GM12891 (cell line): ENCODE measurements around the gene SYTL1.

Experiments
- DNase-seq: peaks from one replicate; pipeline ENCODE4 v3.0.0; 2011; ENCODE audit warnings: low spot score; ENCODE audit not compliant: insufficient read length
- FAIRE-seq: peaks from 2 replicates; lab custom pipeline; 2011; peaks lifted over from hg19 to GRCh38; lab: Jason Lieb, UNC
- PAX5 ChIP-seq: IDR thresholded peaks from 2 replicates; pipeline ENCODE4 v1.6.1; 2011; ENCODE audit warnings: low read length, moderate library complexity, mild to moderate bottlenecking; ENCODE audit not compliant: insufficient read depth, severe bottlenecking
- POLR2A ChIP-seq: IDR thresholded peaks from 2 replicates; pipeline ENCODE4 v1.6.1; 2011; ENCODE audit warnings: low read depth, low read length, control low read depth
- POLR2AphosphoS5 ChIP-seq: IDR thresholded peaks from 2 replicates; pipeline ENCODE4 v1.6.1; 2011; ENCODE audit warnings: low read depth, low read length, control low read depth
- POU2F2 ChIP-seq: IDR thresholded peaks from 2 replicates; pipeline ENCODE4 v1.6.1; 2011; ENCODE audit warnings: low read depth, mild to moderate bottlenecking, control low read depth, low read length, moderate library complexity
- SPI1 ChIP-seq: IDR thresholded peaks from 2 replicates; pipeline ENCODE4 v1.6.1; 2011; ENCODE audit warnings: low read depth, low read length, control low read depth
- TAF1 ChIP-seq: IDR thresholded peaks from 2 replicates; pipeline ENCODE4 v1.6.1; 2011; ENCODE audit warnings: low read depth, low read length, control low read depth

SYTL1 gene

DNA sequence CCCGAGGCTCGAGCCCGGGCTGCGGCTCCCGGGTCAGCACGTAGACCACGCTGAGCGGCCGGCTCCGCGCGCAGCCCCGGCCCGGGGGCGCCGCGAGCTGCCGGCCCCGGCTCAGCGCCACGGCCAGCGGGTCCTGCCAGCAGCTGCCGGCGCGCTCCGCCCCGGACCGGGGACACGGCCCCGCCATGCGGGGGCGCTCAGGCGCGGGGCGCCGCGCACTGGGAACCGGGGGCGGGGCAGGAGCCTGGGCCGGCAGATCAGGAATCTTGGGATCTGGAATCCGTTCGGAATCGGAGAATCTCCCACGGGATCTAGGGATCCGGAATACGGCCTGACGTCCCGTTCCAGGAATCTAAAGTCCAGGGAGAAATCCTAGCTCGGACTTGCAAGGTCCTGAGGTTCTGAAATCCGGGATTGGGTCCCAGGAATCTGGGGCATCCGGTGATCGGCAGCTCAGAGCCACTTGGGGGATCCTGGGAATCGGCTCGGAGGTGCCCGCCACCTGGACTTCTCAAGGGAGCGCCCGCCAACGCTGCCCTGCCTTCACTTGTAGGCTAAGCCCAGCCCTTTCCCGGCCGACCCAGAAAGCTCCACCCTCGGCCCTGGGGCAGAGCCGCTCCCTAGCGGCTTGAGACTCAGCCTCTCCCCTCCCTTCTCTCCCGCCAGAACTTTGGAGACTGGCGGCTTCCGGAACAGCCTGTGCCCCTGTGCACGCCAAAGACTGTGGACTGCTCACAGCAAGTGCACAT, 24.8 kb downstream of the SYTL1 start, which contains the start of gene MAP3K6:
TSS of gene MAP3K6 (minus strand) at position 551 of the 749 bp plus-strand sequence. CDS start at position 187, 364 bp downstream.
- DNase-seq (peak; percentile 59), FAIRE-seq (peak; percentile 66)
- TF ChIP-seq TAF1, result no peak
- TF ChIP-seq POLR2AphosphoS5, result no peak
- TF ChIP-seq PAX5, result no peak
- no peak for TF ChIP-seq SPI1
- TF ChIP-seq POLR2A, result no peak

DNA sequence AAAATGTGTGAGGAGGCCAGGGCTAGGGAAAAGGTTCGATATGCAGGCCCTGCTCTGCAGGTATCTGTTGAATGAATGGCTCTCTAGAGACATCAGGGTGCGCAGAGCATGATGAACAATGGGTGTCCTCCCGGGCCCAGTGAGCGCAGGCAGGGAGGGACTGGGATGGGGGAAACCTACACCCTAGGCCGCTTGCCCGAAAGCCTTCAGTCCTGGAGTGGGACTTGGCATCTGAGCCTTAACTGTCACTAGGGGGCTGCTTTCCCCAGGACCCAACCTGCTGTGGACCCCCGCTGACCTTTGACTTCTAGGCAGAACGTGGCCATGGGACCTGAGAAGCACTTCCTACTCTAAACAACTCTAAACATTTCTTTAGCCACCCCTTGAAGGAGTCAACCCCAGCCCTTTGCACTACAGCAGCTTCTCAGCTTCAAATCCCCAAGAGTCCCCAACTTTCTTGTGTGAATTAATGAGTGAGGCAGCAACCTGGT, 25.4 kb downstream of the SYTL1 start:
- TF ChIP-seq TAF1 (no peak), POU2F2 (no peak), POLR2AphosphoS5 (no peak), SPI1 (no peak), POLR2A (no peak), PAX5 (no peak)
- no peak for FAIRE-seq
- no peak for DNase-seq

DNA sequence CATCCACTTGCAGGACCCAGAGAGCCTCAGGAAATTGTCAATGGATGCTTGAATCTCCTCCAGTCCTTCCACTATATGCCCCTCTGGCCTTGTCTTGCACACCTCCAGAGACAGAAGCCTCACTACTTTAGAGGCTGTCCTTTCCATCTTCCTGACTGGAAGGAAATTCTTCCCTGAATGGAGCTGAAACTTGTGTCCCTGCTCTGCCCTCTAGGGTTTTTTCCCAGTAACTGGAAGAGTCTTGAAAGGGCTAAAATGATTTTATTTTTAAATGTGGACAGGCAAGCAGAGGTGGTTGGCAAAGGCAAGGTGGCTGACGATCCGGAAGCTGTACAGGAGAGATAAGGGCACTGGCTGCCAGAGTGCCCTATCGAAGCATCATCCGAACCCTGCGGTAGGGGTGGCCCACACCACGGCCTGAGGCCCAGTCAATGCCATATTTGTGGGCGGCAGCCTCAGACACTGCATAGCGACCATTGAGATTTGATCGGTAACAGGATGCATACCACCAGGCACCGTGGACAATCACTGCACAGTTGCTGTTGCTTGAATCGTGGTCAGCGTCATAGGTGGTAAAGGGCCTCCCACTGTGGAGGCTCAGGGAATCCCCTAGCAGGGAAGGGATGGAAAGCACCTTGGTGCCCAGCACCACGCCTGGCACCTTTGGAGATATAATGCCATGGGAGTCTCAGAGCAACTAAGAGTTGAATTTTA, 27.2 kb downstream of the SYTL1 start:
- TF ChIP-seq PAX5, result no peak
- no peak for TF ChIP-seq POLR2A
- no peak for TF ChIP-seq POU2F2
- no peak for TF ChIP-seq TAF1
- no peak for TF ChIP-seq SPI1
- no peak for TF ChIP-seq POLR2AphosphoS5
- FAIRE-seq (no peak), DNase-seq (no peak)

DNA sequence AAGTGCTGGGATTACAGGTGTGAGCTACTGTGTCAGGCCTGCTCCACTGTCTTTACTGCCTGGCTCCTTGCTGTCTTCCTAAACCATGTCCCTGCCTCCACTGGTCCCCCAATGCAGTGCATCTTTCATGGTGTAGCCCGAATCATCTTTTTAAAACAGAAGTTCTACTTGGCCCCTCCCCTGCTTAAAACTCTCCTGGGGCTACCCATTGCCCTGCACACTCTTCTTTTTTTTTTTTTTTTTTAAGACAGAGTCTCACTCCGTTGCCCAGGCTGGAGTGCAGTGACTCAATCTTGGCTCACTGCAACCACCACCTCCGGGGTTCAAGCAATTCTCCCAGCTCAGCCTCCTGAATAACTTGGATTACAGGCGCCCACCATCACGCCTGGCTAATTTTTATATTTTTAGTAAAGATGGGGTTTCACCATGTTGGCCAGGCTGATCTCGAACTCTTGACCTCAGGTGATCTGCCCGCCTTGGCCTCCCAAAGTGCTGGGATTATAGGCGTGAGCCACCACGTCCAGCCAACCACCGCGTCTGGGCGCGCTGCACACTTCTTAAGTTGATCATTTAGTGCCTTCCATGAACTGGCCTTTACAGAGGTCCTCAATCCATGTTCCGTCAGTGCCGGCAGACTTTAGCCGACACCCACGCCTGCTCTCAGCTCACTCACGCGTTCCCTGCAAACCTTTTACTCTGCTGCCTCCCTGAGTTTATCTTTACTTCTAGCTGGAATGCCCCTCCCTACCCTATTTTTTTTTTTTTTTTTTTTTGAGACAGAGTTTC, 30.4 kb downstream of the SYTL1 start:
- FAIRE-seq (no peak), DNase-seq (no peak)

DNA sequence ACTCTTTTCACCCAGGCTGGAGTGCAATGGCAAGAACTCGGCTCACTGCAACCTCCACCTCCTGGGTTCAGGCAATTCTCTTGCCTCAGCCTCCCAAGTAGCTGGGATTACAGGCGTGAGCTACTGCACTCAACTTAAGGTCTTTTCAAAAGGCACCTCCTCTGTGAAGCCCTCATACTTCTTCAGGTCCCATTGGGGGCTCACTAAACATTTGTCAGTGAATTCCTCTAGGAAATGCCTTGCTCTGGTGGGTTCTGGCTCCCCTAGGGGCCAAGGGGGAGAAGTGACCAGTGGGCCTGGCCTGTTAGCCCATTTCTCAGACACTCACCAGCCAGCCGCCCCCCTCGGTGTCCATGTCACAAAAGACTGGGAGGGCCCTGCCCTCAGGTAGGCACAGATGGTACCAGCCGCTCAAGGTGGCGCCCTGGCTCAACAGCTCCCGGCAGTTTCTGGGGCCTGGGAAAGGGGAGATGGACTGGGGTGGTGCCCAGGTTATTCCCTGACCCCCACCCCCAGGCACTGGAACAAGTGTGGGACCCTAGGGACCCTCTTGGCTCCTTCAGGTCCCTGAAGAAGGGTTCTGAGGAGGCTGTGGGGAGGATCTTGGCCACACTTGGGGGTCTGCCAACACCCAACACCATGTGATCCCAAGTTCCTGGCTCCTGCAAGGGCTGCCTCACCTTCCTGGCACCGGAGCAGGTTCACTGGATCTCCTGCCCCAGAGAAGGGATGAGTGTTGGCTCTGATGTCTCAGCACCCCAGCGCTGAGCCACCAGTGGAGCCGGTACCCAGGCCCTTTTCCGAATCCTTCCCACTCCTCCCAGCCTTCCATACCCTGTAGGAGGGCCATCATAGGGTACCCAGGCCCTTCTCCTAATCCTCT, 31.2 kb downstream of the SYTL1 start:
- TF ChIP-seq SPI1 (no peak), PAX5 (no peak), POLR2A (no peak), POLR2AphosphoS5 (no peak), POU2F2 (no peak), TAF1 (no peak)
- FAIRE-seq (no peak), DNase-seq (no peak)

More for the DNA sequence above, 30.4 kb downstream of the SYTL1 start:
- TF ChIP-seq TAF1 (no peak), POLR2AphosphoS5 (no peak), SPI1 (no peak), PAX5 (no peak), POU2F2 (no peak), POLR2A (no peak)

DNA sequence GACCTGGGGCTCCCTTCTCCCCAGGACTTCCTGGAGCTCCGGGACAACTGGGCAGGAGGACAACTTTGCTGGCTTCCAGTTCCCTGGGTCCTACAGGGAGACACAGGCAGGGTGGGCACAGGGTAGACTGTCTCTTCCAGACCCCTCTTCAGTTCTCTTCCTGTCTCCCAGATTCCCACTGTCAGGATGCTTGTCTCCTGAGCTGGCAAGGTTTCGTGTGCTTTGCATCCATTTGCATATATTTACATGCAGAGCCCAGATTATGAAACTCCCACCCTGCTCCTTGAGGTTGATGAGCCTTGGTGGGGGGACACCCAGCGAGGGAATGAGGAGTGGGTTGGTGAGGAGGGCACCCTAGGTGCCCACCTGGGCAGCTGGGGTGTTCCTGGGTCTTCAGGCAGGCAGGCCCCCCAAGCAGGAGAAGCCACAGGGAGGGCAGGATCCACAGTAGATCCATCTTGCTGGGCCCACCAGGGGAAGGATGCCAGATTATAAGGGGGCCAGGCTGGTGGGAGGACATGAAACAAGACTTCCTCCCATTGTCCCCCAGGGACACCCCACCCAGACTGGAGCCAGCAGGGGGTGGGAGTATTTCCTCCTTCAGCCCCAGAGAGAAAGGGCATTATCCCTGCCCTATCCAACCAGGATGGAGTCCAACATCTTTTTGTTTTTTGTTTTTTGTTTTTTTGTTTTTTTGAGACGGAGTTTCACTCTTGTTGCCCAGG, 32.7 kb downstream of the SYTL1 start, which contains the start of gene FCN3:
TSS of gene FCN3 (minus strand) at position 463 of the 725 bp plus-strand sequence. CDS start at position 457, 6 bp downstream.
- no peak for FAIRE-seq
- TF ChIP-seq POU2F2 (no peak), POLR2A (no peak), SPI1 (no peak), POLR2AphosphoS5 (no peak), PAX5 (no peak), TAF1 (no peak)
- no peak for DNase-seq

DNA sequence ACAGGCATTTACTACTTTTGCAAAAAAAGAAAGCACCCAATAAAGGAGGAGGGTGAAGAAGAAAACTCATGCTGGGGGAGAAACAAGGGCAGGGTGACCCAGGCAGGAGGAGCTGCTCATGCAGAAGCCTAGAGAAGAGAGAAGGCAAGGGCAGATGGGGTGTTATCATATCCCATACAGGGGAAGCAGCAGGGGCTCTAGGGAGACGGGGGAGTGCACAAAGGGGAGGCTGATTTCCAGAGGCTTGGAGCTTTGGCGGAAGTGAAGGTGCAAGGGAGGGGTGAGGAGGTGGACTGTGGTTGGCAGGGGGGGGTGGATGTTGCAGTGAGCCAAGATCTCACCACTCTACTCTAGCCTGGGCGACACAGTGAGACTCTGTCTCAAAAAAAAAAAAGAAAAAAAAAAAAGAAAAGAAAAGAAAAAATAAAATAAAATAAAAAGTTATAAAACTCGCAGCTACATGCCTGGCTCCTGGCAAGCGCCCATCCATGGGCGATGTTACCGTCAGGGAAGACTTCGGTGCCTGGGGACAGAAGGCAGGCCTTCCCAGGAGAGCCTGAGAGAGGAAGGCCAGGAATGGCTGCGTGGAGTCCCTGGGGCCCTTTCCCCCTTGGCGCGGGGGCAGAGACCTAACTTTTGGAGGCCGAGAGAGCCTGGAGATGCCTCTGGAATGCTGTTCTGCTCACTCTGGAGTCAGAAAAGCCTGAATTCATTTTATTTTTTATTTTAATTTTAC, 36.1 kb downstream of the SYTL1 start:
- TF ChIP-seq SPI1 (no peak), PAX5 (no peak), POLR2AphosphoS5 (no peak), POLR2A (no peak), POU2F2 (no peak), TAF1 (no peak)

More for the DNA sequence above, 36.1 kb downstream of the SYTL1 start:
- no peak for DNase-seq
- no peak for FAIRE-seq
